Measurements from ENCODE around the gene USP32. TPM values are rescaled to one million over a fixed set of nuclear protein-coding genes. Genes with fewer than 3 reads are reported as not detected.
A peak's percentile ranks its signal among the peaks of the same experiment; 100 is the strongest.
"Not testable (repeated sequence)": the region's sequence is repeated elsewhere in the genome, so short reads cannot be mapped to it uniquely, and the experiment has no call there.

USP32 gene
- total RNA-seq, 2 experiments from 2014 or later: 36.7 to 44.0 TPM

GRCh38 chr17:60176763-60177162, 215.2 kb downstream of the USP32 start:
- H3K4me1 Mint-ChIP-seq (ENCODE audit: low read depth); H3K27ac Mint-ChIP-seq; H3K27me3 Mint-ChIP-seq (ENCODE audit: low read depth); DNase-seq; CTCF ChIA-PET; H3K9me3 Mint-ChIP-seq (ENCODE audit: insufficient read depth); H3K4me3 Mint-ChIP-seq; POLR2A ChIA-PET; ATAC-seq: not testable (repeated sequence)
- peaks cover 17% of the 10 kb centered on the region for H3K36me3 Mint-ChIP-seq (ENCODE audit: low read depth)

GRCh38 chr17:60174767-60175166, 217.2 kb downstream of the USP32 start:
- H3K4me1 Mint-ChIP-seq (ENCODE audit: low read depth): peaks cover 14% of the 10 kb centered on the region
- DNase-seq; H3K4me3 Mint-ChIP-seq; H3K27ac Mint-ChIP-seq; H3K9me3 Mint-ChIP-seq (ENCODE audit: insufficient read depth); ATAC-seq; POLR2A ChIA-PET; H3K27me3 Mint-ChIP-seq (ENCODE audit: low read depth); H3K36me3 Mint-ChIP-seq (ENCODE audit: low read depth): not testable (repeated sequence)
- CTCF ChIA-PET: interaction anchor here (0.6 kb wide), 1 partner anchor 24 kb away, joined by 3 read pairs; no protein-coding TSS in a partner anchor

GRCh38 chr17:60174035-60174434, 217.9 kb downstream of the USP32 start:
- ChIA-PET CTCF (interaction anchor here (1.6 kb wide), 1 partner anchor 32 kb away, joined by 7 read pairs; no protein-coding TSS in a partner anchor), POLR2A (no interaction called here)
- Mint-ChIP-seq H3K36me3 (ENCODE audit: low read depth) (peaks cover 5% of the 10 kb centered on the region), H3K4me1 (ENCODE audit: low read depth) (peaks cover 17% of the 10 kb centered on the region), H3K27me3 (ENCODE audit: low read depth) (no peaks in the 10 kb centered on the region), H3K9me3 (ENCODE audit: insufficient read depth) (no peaks in the 10 kb centered on the region), H3K4me3 (no peak overlapping the region), H3K27ac (no peak overlapping the region)
- DNase-seq (no peak), ATAC-seq (no peak)

GRCh38 chr17:60173304-60173819, 218.6 kb downstream of the USP32 start:
- DNase-seq (no peak), ATAC-seq (no peak)
- Mint-ChIP-seq H3K4me3 (no peak overlapping the region), H3K27ac (peak overlapping the region; percentile 3), H3K9me3 (ENCODE audit: insufficient read depth) (no peaks in the 10 kb centered on the region), H3K36me3 (ENCODE audit: low read depth) (peaks cover under 1% of the 10 kb centered on the region), H3K27me3 (ENCODE audit: low read depth) (no peaks in the 10 kb centered on the region), H3K4me1 (ENCODE audit: low read depth) (peaks cover 17% of the 10 kb centered on the region)
- POLR2A ChIA-PET: no interaction called here
- CTCF ChIA-PET: interaction anchor here (1.6 kb wide), 1 partner anchor 31 kb away, joined by 7 read pairs; no protein-coding TSS in a partner anchor

- ATAC-seq: no peak
- DNase-seq: no peak
- POLR2A ChIA-PET: interaction anchor here (0.7 kb wide), 1 partner anchor 292 kb away, joined by 3 read pairs; no protein-coding TSS in a partner anchor
- no peak overlapping the region for H3K4me3 Mint-ChIP-seq
- H3K4me1 Mint-ChIP-seq (ENCODE audit: low read depth): peaks cover 20% of the 10 kb centered on the region
- H3K27me3 Mint-ChIP-seq (ENCODE audit: low read depth): no peaks in the 10 kb centered on the region
- H3K27ac Mint-ChIP-seq: no peak overlapping the region
- H3K9me3 Mint-ChIP-seq (ENCODE audit: insufficient read depth): no peaks in the 10 kb centered on the region
- no peaks in the 10 kb centered on the region for H3K36me3 Mint-ChIP-seq (ENCODE audit: low read depth)
- CTCF ChIA-PET: interaction anchor here (1.4 to 1.6 kb wide), 3 partner anchors 10 to 30 kb away, joined by 3 to 5 read pairs (median 4); no protein-coding TSS in a partner anchor
These were observed 220.2 kb downstream of the USP32 start for GRCh38 chr17:60171753-60172079.

GRCh38 chr17:60170835-60171752, 220.8 kb downstream of the USP32 start:
- Mint-ChIP-seq H3K4me1 (ENCODE audit: low read depth) (peaks cover 23% of the 10 kb centered on the region), H3K4me3 (no peak overlapping the region), H3K36me3 (ENCODE audit: low read depth) (no peaks in the 10 kb centered on the region), H3K9me3 (ENCODE audit: insufficient read depth) (no peaks in the 10 kb centered on the region), H3K27ac (peak overlapping the region; percentile 73), H3K27me3 (ENCODE audit: low read depth) (no peaks in the 10 kb centered on the region)
- DNase-seq (no peak), ATAC-seq (no peak)
- CTCF ChIA-PET: interaction anchor here (1.2 to 1.6 kb wide), 5 partner anchors 9 to 60 kb away, joined by 3 to 5 read pairs (median 5); no protein-coding TSS in a partner anchor
- POLR2A ChIA-PET: interaction anchor here (0.7 kb wide), 1 partner anchor 20 kb away, joined by 3 read pairs; no protein-coding TSS in a partner anchor

- CTCF ChIA-PET: interaction anchor here (1.2 to 1.5 kb wide), 4 partner anchors 8 to 61 kb away, joined by 3 to 5 read pairs (median 4); no protein-coding TSS in a partner anchor
- Mint-ChIP-seq H3K4me1 (ENCODE audit: low read depth) (peaks cover 32% of the 10 kb centered on the region), H3K36me3 (ENCODE audit: low read depth) (no peaks in the 10 kb centered on the region), H3K27ac (peak overlapping the region; percentile 73), H3K9me3 (ENCODE audit: insufficient read depth) (no peaks in the 10 kb centered on the region), H3K4me3 (no peak overlapping the region), H3K27me3 (ENCODE audit: low read depth) (no peaks in the 10 kb centered on the region)
- ATAC-seq (peak; percentile 61), DNase-seq (peak; percentile 60)
- POLR2A ChIA-PET: interaction anchor here (0.7 kb wide), 1 partner anchor 19 kb away, joined by 3 read pairs; no protein-coding TSS in a partner anchor
These were observed 221.8 kb downstream of the USP32 start for GRCh38 chr17:60169921-60170817.

GRCh38 chr17:60168654-60169053, 223.3 kb downstream of the USP32 start:
- H3K9me3 Mint-ChIP-seq (ENCODE audit: insufficient read depth): no peaks in the 10 kb centered on the region
- H3K4me3 Mint-ChIP-seq: no peak overlapping the region
- no peak for DNase-seq
- ChIA-PET CTCF (interaction anchor here (0.6 kb wide), 1 partner anchor 26 kb away, joined by 3 read pairs; no protein-coding TSS in a partner anchor), POLR2A (no interaction called here)
- peaks cover 38% of the 10 kb centered on the region for H3K4me1 Mint-ChIP-seq (ENCODE audit: low read depth)
- ATAC-seq: no peak
- H3K36me3 Mint-ChIP-seq (ENCODE audit: low read depth): no peaks in the 10 kb centered on the region
- no peaks in the 10 kb centered on the region for H3K27me3 Mint-ChIP-seq (ENCODE audit: low read depth)
- H3K27ac Mint-ChIP-seq: no peak overlapping the region

GRCh38 chr17:60167065-60167741, 224.7 kb downstream of the USP32 start:
- ChIA-PET POLR2A (no interaction called here), CTCF (no interaction called here)
- H3K4me3 Mint-ChIP-seq: no peak overlapping the region
- peaks cover 40% of the 10 kb centered on the region for H3K4me1 Mint-ChIP-seq (ENCODE audit: low read depth)
- H3K36me3 Mint-ChIP-seq (ENCODE audit: low read depth): no peaks in the 10 kb centered on the region
- H3K9me3 Mint-ChIP-seq (ENCODE audit: insufficient read depth): no peaks in the 10 kb centered on the region
- H3K27ac Mint-ChIP-seq: no peak overlapping the region
- peaks cover under 1% of the 10 kb centered on the region for H3K27me3 Mint-ChIP-seq (ENCODE audit: low read depth)
- DNase-seq: no peak
- ATAC-seq: no peak

GRCh38 chr17:60165971-60166370, 226.0 kb downstream of the USP32 start:
- DNase-seq (peak; percentile 37), ATAC-seq (peak; percentile 25)
- no peaks in the 10 kb centered on the region for H3K9me3 Mint-ChIP-seq (ENCODE audit: insufficient read depth)
- no peaks in the 10 kb centered on the region for H3K36me3 Mint-ChIP-seq (ENCODE audit: low read depth)
- no peak overlapping the region for H3K4me3 Mint-ChIP-seq
- no peak overlapping the region for H3K27ac Mint-ChIP-seq
- peaks cover 38% of the 10 kb centered on the region for H3K4me1 Mint-ChIP-seq (ENCODE audit: low read depth)
- peaks cover 3% of the 10 kb centered on the region for H3K27me3 Mint-ChIP-seq (ENCODE audit: low read depth)
- CTCF ChIA-PET: no interaction called here
- POLR2A ChIA-PET: no interaction called here

GRCh38 chr17:60165223-60165622, 226.7 kb downstream of the USP32 start:
- DNase-seq (no peak), ATAC-seq (no peak)
- CTCF ChIA-PET: no interaction called here
- H3K27ac Mint-ChIP-seq: no peak overlapping the region
- POLR2A ChIA-PET: no interaction called here
- H3K27me3 Mint-ChIP-seq (ENCODE audit: low read depth): peaks cover 5% of the 10 kb centered on the region
- H3K4me1 Mint-ChIP-seq (ENCODE audit: low read depth): peaks cover 31% of the 10 kb centered on the region
- no peak overlapping the region for H3K4me3 Mint-ChIP-seq
- H3K9me3 Mint-ChIP-seq (ENCODE audit: insufficient read depth): no peaks in the 10 kb centered on the region
- H3K36me3 Mint-ChIP-seq (ENCODE audit: low read depth): no peaks in the 10 kb centered on the region
